ENCODE results near the gene TNFRSF1A.
A peak's percentile ranks its signal among the peaks of the same experiment; 100 is the strongest.

The TNFRSF1A gene

GRCh38 chr12:6341417-6342139, at the start of gene TNFRSF1A:
TNFRSF1A (minus strand) TSS chr12:6342076; CDS start chr12:6341814, 262 bp downstream.
- peak within 1 kb of the TSS; percentile 84 to 100 (median 97) for H3K4me3 ChIP-seq
- H3K9me3 ChIP-seq (replicated peaks in 1 of 11): no peaks in the 10 kb centered on the region
- TF ChIP-seq Cebpa-rat (IDR thresholded peaks at IDR 0.05): peak; percentile 60 to 96 (median 92); a peak in 21 of 22 replicates
- peak within 1 kb of the TSS; percentile 95 to 100 (median 99) for H3K4me2 ChIP-seq
- peaks cover 40 to 52% (median 48%) of the 10 kb centered on the region in 11 experiments for H4K20me1 ChIP-seq
- H3K4me1 ChIP-seq: peaks cover 56 to 84% (median 74%) of the 10 kb centered on the region in 10 experiments
- H3K9ac ChIP-seq: peak within 1 kb of the TSS; percentile 94 to 100 (median 98)
- H3K36me3 ChIP-seq: peaks cover 16 to 49% (median 37%) of the 10 kb centered on the region in 11 experiments; a peak in 20 of 22 replicates
- no peaks in the 10 kb centered on the region for H3K27me3 ChIP-seq
- peak within 1 kb of the TSS; percentile 94 to 100 (median 98) for H3K27ac ChIP-seq

GRCh38 chr12:6391013-6391412, 49.1 kb upstream of the TNFRSF1A start:
- Histone ChIP-seq H3K4me2 (peak overlapping the region in 4 of 11 experiments; percentile 21 to 70 (median 51); a peak in 8 of 22 replicates), H4K20me1 (peaks cover 0 to 54% (median 0%) of the 10 kb centered on the region in 11 experiments; a peak in 6 of 22 replicates), H3K27ac (no peak overlapping the region), H3K9me3 (replicated peaks in 1 of 11) (no peaks in the 10 kb centered on the region), H3K4me3 (no peak overlapping the region), H3K27me3 (no peaks in the 10 kb centered on the region), H3K9ac (peak overlapping the region in 1 of 11 experiments; percentile 63; a peak in 2 of 22 replicates), H3K4me1 (peaks cover 0 to 89% (median 17%) of the 10 kb centered on the region in 10 experiments; a peak in 17 of 20 replicates), H3K36me3 (peaks cover 0 to 92% (median 7%) of the 10 kb centered on the region in 11 experiments; a peak in 10 of 22 replicates)
- TF ChIP-seq Cebpa-rat (IDR thresholded peaks at IDR 0.05): no peak

- Histone ChIP-seq H3K4me1 (peaks cover 1 to 96% (median 20%) of the 10 kb centered on the region in 10 experiments; a peak in 18 of 20 replicates), H3K9ac (peak overlapping the region in 3 of 11 experiments; percentile 5 to 63 (median 39); a peak in 4 of 22 replicates), H3K9me3 (replicated peaks in 1 of 11) (no peaks in the 10 kb centered on the region)
These were observed 48.4 kb upstream of the TNFRSF1A start for GRCh38 chr12:6390084-6390799.

GRCh38 chr12:6387541-6387940, 45.7 kb upstream of the TNFRSF1A start:
- H3K9me3 ChIP-seq (replicated peaks in 1 of 11): no peaks in the 10 kb centered on the region
- H4K20me1 ChIP-seq: peaks cover 0 to 49% (median 0%) of the 10 kb centered on the region in 11 experiments; a peak in 6 of 22 replicates
- peaks cover 0 to 28% (median 25%) of the 10 kb centered on the region in 11 experiments; a peak in 15 of 22 replicates for H3K27me3 ChIP-seq
- H3K36me3 ChIP-seq: peaks cover 0 to 74% (median 7%) of the 10 kb centered on the region in 11 experiments; a peak in 10 of 22 replicates
- peak overlapping the region in 5 of 11 experiments; percentile 6 to 100 (median 99); a peak in 8 of 22 replicates for H3K4me2 ChIP-seq
- H3K4me1 ChIP-seq: peaks cover 24 to 98% (median 43%) of the 10 kb centered on the region in 10 experiments
- H3K9ac ChIP-seq: peak overlapping the region in 2 of 11 experiments; percentile 43 to 53; a peak in 3 of 22 replicates
- H3K27ac ChIP-seq: no peak overlapping the region
- H3K4me3 ChIP-seq: peak overlapping the region in 1 of 10 experiments; percentile 72; a peak in 1 of 20 replicates
- TF ChIP-seq Cebpa-rat (IDR thresholded peaks at IDR 0.05): no peak

More at GRCh38 chr12:6390084-6390799, 48.4 kb upstream of the TNFRSF1A start:
- peaks cover 0 to 54% (median 0%) of the 10 kb centered on the region in 11 experiments; a peak in 6 of 22 replicates for H4K20me1 ChIP-seq
- no peak for TF ChIP-seq Cebpa-rat (IDR thresholded peaks at IDR 0.05)
- H3K27ac ChIP-seq: no peak overlapping the region
- H3K4me3 ChIP-seq: no peak overlapping the region
- peaks cover 0 to 96% (median 7%) of the 10 kb centered on the region in 11 experiments; a peak in 10 of 22 replicates for H3K36me3 ChIP-seq
- peak overlapping the region in 9 of 11 experiments; percentile 0 to 70 (median 21); a peak in 12 of 22 replicates for H3K4me2 ChIP-seq
- H3K27me3 ChIP-seq: peaks cover 0 to under 1% (median 0%) of the 10 kb centered on the region in 11 experiments; a peak in 2 of 22 replicates

- no peaks in the 10 kb centered on the region for H3K9me3 ChIP-seq (replicated peaks in 1 of 11)
- peaks cover 24 to 95% (median 40%) of the 10 kb centered on the region in 10 experiments for H3K4me1 ChIP-seq
- H3K27me3 ChIP-seq: peaks cover 0 to 37% (median 29%) of the 10 kb centered on the region in 11 experiments; a peak in 15 of 22 replicates
- TF ChIP-seq Cebpa-rat (IDR thresholded peaks at IDR 0.05): no peak
- peak overlapping the region in 3 of 10 experiments; percentile 72 to 84 (median 77); a peak in 6 of 20 replicates for H3K4me3 ChIP-seq
- peak overlapping the region in 5 of 11 experiments; percentile 61 to 100 (median 100); a peak in 10 of 22 replicates for H3K4me2 ChIP-seq
- H3K9ac ChIP-seq: peak overlapping the region in 2 of 11 experiments; percentile 67 to 95; a peak in 3 of 22 replicates
- peaks cover 0 to 40% (median 0%) of the 10 kb centered on the region in 11 experiments; a peak in 6 of 22 replicates for H4K20me1 ChIP-seq
- H3K27ac ChIP-seq: peak overlapping the region in 1 of 11 experiments; percentile 22; a peak in 2 of 22 replicates
- H3K36me3 ChIP-seq: peaks cover 0 to 63% (median 7%) of the 10 kb centered on the region in 11 experiments; a peak in 10 of 22 replicates
These were observed 44.6 kb upstream of the TNFRSF1A start for GRCh38 chr12:6386491-6386890.

- peaks cover 0 to 59% (median 7%) of the 10 kb centered on the region in 11 experiments; a peak in 10 of 22 replicates for H3K36me3 ChIP-seq
- H3K9me3 ChIP-seq (replicated peaks in 1 of 11): no peaks in the 10 kb centered on the region
- peak overlapping the region in 2 of 11 experiments; percentile 13 to 22; a peak in 3 of 22 replicates for H3K27ac ChIP-seq
- peak overlapping the region in 5 of 11 experiments; percentile 61 to 100 (median 100); a peak in 10 of 22 replicates for H3K4me2 ChIP-seq
- H3K27me3 ChIP-seq: peaks cover 0 to 40% (median 29%) of the 10 kb centered on the region in 11 experiments; a peak in 15 of 22 replicates
- H3K4me1 ChIP-seq: peaks cover 24 to 94% (median 40%) of the 10 kb centered on the region in 10 experiments
- H3K9ac ChIP-seq: peak overlapping the region in 2 of 11 experiments; percentile 67 to 95; a peak in 4 of 22 replicates
- H4K20me1 ChIP-seq: peaks cover 0 to 35% (median 0%) of the 10 kb centered on the region in 11 experiments; a peak in 6 of 22 replicates
- H3K4me3 ChIP-seq: peak overlapping the region in 4 of 10 experiments; percentile 40 to 84 (median 74); a peak in 7 of 20 replicates
- no peak for TF ChIP-seq Cebpa-rat (IDR thresholded peaks at IDR 0.05)
These were observed 44.2 kb upstream of the TNFRSF1A start for GRCh38 chr12:6386038-6386437.

- Histone ChIP-seq H3K4me1 (peaks cover 14 to 94% (median 41%) of the 10 kb centered on the region in 10 experiments), H3K4me3 (peak overlapping the region in 9 of 10 experiments; percentile 50 to 84 (median 69); a peak in 17 of 20 replicates), H3K4me2 (peak overlapping the region; percentile 81 to 100 (median 98)), H3K27me3 (peaks cover 0 to 40% (median 29%) of the 10 kb centered on the region in 11 experiments; a peak in 15 of 22 replicates), H3K9me3 (replicated peaks in 1 of 11) (no peaks in the 10 kb centered on the region), H3K9ac (peak overlapping the region; percentile 74 to 95 (median 81)), H3K27ac (peak overlapping the region; percentile 66 to 96 (median 90)), H3K36me3 (peaks cover 0 to 46% (median 7%) of the 10 kb centered on the region in 11 experiments; a peak in 10 of 22 replicates), H4K20me1 (peaks cover 0 to 23% (median 0%) of the 10 kb centered on the region in 11 experiments; a peak in 5 of 22 replicates)
- no peak for TF ChIP-seq Cebpa-rat (IDR thresholded peaks at IDR 0.05)
These were observed 42.9 kb upstream of the TNFRSF1A start for GRCh38 chr12:6384499-6385436.

Measured in BLaER1 treated with 17β-estradiol and CSF1 and Interleukin-3, amounts not matched to agents 10 nM and 100 nM (cell line).